ENCODE results near the gene ZNF512B.
"Not testable (repeated sequence)": the region's sequence is repeated elsewhere in the genome, so short reads cannot be mapped to it uniquely, and the experiment has no call there.

ZNF512B gene, protein sequence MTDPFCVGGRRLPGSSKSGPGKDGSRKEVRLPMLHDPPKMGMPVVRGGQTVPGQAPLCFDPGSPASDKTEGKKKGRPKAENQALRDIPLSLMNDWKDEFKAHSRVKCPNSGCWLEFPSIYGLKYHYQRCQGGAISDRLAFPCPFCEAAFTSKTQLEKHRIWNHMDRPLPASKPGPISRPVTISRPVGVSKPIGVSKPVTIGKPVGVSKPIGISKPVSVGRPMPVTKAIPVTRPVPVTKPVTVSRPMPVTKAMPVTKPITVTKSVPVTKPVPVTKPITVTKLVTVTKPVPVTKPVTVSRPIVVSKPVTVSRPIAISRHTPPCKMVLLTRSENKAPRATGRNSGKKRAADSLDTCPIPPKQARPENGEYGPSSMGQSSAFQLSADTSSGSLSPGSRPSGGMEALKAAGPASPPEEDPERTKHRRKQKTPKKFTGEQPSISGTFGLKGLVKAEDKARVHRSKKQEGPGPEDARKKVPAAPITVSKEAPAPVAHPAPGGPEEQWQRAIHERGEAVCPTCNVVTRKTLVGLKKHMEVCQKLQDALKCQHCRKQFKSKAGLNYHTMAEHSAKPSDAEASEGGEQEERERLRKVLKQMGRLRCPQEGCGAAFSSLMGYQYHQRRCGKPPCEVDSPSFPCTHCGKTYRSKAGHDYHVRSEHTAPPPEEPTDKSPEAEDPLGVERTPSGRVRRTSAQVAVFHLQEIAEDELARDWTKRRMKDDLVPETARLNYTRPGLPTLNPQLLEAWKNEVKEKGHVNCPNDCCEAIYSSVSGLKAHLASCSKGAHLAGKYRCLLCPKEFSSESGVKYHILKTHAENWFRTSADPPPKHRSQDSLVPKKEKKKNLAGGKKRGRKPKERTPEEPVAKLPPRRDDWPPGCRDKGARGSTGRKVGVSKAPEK

GRCh38 chr20:63969838-63970713 lies at the start of gene ZNF512B:
TSS of gene ZNF512B (minus strand) at chr20:63969930. CDS start at chr20:63967950, 1,980 bp downstream.
- peak; percentile 66 for DNase-seq

- DNase-seq = no peak
Measured at GRCh38 chr20:64015635-64016034, 45.9 kb upstream of the ZNF512B start.

DNA sequence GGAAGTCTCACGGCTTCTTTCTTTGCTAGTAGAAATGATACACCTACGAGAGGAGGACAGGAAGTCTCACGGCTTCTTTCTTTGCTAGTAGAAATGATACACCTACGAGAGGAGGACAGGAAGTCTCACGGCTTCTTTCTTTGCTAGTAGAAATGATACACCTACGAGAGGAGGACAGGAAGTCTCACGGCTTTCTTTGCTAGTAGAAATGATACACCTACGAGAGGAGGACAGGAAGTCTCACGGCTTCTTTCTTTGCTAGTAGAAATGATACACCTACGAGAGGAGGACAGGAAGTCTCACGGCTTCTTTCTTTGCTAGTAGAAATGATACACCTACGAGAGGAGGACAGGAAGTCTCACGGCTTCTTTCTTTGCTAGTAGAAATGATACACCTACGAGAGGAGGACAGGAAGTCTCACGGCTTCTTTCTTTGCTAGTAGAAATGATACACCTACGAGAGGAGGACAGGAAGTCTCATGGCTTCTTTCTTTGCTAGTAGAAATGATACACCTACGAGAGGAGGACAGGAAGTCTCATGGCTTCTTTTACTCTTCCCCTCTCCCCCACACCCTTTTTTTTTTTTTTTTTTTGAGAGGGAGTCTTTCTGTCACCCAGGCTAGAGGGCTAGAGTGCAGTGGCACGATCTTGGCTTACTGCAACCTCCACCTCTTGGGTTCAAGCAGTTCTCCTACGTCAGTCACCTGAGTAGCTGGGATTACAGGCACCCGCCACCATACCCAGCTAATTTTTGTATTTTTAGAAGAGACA lies 42.8 kb upstream of the ZNF512B start:
- not testable (repeated sequence) for DNase-seq

GRCh38 chr20:64011366-64011779 lies 41.6 kb upstream of the ZNF512B start:
- DNase-seq = no peak

DNA sequence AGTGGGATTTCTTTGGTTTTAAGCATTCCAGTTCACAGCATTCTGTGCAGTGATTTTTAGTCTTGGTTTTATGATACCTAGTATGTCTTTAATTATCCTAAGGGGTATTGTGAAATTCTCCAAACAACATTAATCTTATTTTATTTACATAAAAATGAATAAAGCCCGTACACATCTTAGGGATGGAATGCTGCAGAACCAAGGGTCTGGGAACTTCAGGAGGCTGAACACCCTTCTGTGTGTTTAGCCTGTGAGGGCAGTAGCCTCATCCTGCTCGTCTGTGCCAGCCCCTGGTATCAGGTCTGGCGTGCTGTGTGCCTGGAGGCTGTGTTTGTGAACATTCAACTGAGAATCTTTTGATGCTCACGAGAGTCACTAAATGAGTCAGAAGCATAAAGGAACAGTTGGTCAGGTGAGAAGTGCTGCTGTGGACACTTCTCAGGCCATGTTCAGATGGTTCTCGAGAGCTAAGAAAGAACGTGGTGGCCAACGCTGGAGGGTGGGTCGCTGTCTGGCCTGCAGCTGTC lies 41.0 kb upstream of the ZNF512B start:
- no peak for DNase-seq

DNA sequence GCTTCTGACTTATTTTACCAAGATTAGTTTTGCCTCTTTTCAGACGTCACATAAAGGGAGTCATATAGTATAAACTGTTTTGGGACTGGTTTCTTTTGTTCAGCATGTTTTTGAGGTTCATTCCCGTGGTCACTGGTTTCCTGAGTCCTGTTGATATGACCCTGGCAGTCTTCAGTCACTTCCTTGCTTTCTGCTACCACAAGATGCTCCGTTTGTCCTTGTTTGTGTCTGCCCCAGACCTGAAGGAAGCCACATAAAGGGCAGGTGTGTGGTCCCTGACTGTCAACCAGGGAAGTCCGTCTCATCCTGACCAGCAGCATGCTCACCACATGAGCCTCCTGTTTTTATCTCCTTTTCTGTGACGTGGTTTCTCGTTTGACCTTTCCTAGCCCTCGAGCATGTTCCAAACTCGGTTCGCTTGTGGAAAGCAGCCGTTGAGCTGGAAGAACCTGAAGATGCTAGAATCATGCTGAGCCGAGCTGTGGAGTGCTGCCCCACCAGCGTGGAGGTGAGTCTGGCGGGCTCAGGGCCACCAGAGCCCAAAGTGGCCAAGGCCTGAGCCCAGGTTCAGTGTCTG lies 40.2 kb upstream of the ZNF512B start:
- no peak for DNase-seq

GRCh38 chr20:64006902-64007301 lies 37.2 kb upstream of the ZNF512B start:
- DNase-seq = no peak

DNA sequence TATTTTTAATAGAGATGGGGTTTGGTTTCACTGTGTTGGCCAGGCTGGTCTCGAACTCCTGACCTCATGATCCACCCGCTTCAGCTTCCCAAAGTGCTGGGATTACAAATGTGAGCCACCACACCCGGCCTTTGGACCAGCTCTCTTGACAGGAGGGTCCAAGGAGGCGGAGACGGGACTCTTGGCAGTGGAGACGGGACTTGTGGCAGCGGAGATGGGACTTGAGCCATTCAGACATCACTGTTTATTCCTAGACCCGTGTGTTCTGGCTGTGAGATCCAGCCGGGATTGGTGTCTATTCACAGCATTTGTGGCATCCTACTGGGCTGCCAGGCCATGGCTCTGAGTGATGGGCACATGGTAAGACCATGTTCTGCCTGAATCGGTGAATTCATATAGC lies 36.8 kb upstream of the ZNF512B start:
- no peak for DNase-seq

DNA sequence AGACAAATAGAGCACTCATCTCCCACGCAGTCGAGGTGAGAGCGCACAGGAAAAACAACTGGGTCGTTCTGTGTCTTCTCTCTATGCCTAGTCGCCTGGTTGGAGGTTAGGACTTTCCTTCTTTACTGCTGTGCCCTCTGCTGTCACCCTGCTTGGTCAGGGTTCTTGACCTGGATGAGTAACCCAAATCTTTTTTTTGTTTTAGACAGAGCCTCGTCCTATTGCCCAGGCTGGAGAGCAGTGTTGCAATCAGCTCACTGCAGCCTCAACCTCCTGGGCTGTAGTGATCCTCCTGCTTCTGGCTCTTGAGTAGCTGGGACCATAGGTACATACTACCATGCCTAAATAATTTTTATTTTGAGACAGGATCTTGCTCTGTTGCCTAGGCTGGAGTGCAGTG lies 35.7 kb upstream of the ZNF512B start:
- DNase-seq = no peak

DNA sequence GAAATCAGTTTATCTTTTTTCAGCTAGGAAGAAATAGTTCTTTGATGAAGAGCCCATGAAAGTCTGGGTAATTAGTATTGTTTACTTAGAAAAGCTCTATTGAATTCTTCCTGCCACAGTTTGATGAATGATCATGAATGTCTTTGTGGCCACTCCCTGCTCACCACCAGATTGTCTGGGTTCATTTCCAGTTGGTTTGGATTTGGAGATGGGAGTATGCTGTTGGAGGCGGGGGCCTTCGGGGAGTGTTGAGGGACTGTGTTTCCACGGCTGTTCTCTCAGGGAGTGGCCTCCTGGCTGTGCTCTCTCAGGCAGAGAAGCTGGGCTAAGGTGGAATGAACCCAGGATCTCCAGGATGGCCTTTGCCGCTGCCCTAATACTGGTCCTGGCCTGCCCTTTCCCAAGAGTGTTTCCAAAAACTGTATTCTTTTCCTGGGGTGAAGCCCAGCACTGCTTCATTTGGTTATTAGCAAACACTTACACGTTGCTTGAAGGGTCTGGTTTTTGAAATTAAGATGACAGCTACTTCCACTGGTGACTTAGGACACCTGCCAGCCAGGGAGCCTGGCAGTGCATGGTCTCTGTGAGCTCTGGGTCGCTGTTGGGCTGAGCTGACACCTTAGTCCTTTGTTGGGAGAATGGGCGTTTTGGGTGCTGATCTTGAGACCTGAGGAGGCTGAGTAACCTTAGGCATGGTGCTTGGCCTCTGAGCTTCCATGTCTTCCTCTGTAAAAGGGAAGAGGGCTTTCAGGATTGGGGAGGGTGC lies 34.4 kb upstream of the ZNF512B start:
- no peak for DNase-seq

- DNase-seq = no peak
Measured at GRCh38 chr20:64001607-64002011, 31.9 kb upstream of the ZNF512B start.

DNA sequence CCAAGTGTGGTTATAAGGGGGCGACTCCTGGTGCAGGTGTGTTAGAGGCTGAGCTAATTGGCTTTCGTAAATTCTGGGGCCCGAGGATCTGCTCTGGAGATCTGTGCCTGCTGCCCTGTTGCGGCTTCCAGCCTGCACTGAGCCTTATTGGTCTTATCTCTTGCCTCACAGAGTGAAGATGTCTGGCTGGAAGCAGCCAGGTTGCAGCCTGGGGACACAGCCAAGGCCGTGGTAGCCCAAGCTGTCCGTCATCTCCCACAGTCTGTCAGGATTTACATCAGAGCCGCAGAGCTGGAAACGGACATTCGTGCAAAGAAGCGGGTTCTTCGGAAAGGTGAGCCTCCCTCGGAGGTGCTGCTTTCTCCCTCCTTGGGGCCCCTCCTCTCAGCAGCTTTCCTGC lies 31.2 kb upstream of the ZNF512B start:
- no peak for DNase-seq

DNA sequence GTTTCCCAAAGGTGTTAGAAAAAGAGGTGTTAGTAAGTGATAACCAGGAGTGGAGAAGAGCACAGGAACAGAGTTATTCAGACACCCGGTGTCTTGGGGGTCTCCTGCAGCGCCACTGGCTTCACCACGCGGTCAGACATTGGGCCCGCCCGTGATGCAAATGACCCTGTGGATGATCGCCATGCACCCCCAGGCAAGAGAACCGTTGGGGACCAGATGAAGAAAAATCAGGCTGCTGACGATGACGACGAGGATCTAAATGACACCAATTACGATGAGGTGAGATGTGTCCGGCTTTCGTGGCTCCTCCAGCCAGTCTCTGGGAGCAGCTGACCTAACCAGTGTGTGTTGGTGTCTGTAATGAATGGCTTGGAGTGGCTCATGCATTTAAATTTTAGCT lies 13.2 kb upstream of the ZNF512B start:
- DNase-seq = no peak

DNA sequence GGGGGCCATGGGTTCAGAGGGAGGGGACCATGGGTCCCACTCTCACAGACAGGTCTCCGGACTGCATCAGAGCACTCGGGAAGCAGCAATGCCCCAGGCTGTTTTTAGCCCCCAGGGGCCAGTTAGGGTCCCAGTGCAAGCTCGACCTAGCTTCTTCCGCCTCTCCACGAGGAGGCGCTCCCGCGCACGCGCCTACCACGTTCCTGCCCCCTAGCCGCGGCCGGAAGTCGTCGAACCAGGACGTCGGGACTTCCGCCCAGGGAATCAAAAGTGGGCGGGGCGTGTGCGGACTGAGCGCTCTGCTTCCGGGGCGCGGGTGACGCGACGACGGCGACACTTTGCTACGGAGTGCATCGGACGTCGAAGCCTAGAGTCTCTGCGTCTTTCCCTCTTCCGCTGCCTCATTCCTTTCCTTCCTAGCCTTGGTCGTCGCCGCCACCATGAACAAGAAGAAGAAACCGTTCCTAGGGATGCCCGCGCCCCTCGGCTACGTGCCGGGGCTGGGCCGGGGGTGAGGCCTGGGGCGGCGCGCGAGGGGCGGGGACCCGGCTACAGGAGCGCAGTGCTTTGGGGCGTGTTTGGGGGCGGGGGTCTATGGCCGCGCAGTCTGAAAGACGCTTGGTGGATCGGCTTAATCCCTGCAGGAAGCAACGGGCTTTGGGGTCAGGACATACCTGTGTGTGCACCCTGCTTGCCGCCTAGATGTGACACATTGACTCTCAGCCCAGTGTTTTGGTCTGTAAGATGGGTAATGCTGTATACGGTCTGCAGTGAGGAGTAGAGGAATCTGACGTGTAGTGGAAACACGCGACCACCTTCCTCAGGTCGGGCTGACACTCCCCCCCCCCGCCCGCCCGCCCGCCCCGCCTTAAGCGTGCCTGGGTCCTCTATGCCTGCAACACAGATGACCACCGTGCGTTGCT lies 11.3 kb upstream of the ZNF512B start, which contains the start of gene PRPF6:
Gene PRPF6, plus strand, starts transcription at position 327 of the 923 bp plus-strand sequence. Its CDS starts 114 bp downstream, at position 441.
- DNase-seq = peak; percentile 98

GRCh38 chr20:63980317-63980805 lies 10.6 kb upstream of the ZNF512B start:
- DNase-seq = no peak

- peak; percentile 58 for DNase-seq
Measured at GRCh38 chr20:63979557-63980316, 10.0 kb upstream of the ZNF512B start, which contains the start of gene SAMD10. TSS of gene SAMD10 (minus strand) at chr20:63979642. CDS start at chr20:63979467, 175 bp downstream.

DNA sequence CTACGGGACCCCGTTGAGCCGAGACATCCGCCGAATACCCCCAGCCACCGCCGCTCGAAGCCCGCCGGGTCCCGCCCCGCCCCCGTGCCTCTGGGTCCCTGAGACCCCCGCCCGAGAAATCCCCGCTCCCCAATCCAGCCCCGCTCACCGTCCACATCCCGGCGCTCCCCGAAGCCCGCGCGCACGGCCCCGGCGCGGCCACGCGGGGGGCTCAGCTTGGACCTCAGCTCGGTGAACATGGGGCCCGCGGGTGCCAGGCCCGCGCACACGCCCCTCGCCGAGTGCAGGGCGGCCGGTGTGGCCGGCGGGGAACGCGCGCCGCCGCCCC lies 9.5 kb upstream of the ZNF512B start:
- no peak for DNase-seq

Measured in NCI-H2227 treated with DMSO at 0.1 percent for 48 hours (cell line).